HG02763 (cell line): ENCODE data around the gene TH.
"Not testable (repeated sequence)": the region's sequence is repeated elsewhere in the genome, so short reads cannot be mapped to it uniquely, and the experiment has no call there.

Source experiments
- ATAC-seq: cut with Tn5 transposase; IDR thresholded peaks from one replicate; pipeline ENCODE4 v1.9.1; 2021; ENCODE audit warnings: mild to moderate bottlenecking, moderate library complexity; ENCODE audit not compliant: unreplicated experiment

Gene TH

DNA sequence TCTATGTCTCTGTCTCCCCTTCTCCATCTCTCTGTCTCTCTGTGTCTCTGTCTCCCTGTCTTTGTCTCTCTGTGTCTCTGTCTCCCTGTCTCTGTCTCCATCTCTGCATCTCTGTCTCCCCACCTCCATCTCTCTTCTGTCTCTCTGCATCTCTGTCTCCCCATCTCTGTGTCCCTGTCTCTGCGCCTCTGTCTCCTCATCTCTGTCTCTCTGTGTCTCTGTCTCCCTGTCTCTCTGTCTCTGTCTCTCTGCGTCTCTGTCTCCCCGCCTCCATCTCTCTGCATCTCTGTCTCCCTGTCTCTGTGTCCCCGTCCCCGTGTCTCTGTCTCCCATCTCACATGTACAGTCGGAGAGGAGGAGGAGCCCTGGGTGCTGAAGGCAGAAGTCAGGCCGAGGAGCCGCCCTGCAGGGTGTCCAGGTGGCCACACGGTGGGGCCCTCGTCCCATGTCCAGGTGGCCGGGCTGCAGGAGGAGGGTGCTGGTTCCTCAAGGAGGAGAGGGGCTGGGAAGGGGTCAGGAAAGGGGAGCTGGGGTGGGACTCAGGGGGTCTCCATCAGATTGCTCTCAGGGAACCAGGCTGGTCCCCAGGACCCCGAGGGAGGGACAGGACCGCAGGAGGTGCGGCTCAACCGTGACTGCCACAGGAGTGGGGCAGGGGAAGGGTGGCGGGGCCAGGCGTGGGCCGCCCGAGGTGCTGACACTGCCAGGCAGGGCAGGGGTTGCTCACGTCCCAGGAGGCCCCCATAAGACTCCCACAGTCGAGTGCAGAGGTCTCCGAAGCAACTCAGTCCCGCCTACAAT lies 25.6 kb upstream of the TH start:
- ATAC-seq: no peak

DNA sequence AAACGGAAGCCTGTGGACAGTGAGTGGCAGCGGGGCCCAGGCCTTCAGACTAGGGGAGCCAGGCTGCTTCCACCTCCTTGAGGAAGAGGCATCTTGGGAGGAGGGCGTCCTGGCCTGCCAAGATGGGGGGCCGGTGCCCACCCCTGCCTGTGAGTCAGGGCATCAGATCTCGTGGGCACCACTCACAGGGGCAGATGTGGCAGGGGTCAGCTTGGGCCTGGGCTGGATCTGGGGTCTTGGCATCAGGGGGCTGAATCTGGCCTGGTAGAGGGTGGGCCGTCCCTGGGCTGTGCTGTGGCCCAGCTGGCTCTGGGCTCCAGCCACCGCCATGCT lies 24.1 kb upstream of the TH start:
- no peak for ATAC-seq

DNA sequence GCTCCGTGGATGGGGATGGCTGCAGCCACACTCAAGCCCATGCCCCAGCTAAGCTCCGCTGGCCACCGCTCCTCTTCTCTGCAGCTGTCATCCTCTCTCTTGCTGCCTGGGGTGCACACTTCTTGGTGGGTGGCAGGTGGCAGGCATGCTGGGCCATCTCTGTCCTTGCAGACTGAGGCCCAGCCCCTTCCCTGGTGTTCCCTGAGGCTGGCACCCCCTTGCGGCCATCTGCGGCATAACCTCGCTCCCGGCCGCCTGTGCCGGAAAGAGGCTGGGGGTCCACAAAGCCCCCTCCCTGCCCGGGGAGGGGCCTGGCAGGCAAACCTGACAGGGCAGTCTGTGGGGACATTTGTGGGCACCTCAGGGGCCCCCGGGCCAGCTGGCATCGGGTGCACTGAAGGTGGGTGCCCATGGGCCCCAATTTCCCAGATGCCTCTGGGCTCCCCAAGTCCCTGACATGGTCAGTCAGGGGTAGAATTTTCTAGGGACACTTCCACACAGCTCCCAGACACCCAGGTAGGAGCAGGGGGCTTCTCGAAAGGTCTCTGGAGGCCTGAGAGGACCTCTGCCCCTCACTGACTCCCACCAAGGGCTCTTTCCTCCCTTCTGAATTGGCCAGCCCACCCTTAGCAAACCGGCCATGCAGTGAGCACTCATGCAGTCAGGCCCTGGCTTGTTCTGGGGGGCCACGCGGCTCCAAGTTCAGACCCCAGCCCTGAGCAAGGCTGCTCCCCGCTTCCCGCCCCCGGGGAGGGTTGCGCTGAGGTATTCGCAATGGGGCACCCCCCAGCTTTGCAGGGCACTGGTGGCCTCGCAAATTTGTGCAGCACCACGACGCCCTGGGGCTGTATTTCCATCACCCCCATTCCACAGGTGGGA lies 23.5 kb upstream of the TH start:
- no peak for ATAC-seq

DNA sequence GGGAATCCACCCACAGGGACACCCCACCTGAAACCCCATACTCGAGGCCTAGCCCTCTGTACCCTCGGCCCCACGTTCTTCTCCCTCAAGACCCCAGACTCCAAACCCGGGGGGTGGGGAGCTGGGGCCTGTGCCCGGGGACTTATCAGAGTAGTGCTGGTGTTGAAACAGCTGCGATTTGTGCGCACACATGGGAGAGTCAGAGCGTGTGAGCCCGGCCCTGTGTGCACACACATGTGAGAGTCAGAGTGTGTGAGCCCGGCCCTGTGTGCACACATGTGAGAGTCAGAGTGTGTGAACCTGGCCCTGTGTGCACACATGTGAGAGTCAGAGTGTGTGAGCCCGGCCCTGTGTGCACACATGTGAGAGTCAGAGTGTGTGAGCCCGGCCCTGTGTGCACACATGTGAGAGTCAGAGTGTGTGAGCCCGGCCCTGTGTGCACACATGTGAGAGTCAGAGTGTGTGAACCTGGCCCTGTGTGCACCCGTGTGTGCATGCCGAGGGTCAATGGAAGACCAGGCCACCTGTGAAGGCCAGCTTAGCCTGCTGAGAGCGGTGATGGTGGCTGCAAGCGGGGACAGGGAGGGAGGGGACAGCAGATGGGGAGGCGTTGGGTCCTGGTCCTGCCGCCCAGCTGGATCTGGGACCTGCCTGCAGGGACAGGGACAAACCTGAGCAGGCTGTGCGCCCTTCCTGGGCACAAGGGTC lies 22.4 kb upstream of the TH start:
- not testable (repeated sequence) for ATAC-seq

DNA sequence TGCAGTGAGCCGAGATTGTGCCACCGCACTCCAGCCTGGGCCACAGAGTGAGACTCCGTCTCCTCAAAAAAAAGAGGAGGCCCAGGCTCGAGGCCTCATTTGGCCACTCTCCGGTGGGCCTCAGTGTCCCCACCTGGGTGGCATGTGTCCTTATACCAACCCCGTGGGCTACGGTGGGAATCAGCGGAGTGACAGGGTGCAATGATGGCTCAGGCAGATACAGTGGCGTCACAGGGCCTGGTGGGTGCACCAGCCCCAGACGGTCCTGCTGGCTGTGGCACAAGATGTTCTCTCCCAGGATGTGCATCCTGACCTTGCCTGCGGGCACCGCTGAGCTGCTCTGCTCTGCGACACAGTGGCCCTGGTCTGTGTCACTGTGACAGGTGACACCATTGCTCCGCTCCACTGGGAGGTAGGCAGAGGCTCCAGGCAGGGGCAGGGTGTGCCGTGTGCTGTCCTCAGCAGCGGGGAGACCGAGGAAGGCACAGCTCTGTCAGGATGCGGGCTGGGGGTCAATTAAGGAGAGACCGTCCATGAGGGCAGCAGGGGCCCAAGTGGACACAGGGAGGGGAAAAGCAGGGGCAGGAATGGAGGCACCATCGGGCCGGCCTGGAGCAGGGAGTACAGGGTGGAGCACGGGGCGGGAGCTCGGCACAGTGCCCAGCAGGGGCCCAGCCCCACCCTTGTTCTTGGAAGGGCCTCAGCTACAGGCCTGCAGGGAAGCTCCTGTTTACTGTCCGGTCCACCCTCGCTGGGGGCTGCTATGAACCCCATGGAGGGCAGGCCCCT lies 21.7 kb upstream of the TH start:
- ATAC-seq: no peak

DNA sequence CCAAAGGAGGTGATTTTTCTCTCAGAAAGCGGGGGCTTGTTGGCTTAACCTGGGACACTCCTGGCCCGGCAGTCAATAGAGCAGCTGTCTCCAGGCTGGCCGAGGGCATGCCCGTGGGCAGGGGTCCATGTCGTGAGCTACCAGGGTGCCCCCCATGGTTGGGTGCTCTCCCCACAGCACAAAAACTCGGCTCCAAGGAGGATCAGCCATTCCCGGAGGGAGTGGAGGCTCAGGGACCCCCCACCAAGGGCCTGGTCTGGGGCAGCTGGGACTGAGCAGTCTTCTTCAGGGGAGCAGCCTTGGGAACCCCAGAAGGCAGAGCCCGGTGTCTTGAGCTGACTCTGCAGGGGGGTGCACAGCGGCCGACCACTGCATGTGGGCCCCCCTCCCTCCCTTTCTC lies 20.8 kb upstream of the TH start:
- ATAC-seq: no peak

DNA sequence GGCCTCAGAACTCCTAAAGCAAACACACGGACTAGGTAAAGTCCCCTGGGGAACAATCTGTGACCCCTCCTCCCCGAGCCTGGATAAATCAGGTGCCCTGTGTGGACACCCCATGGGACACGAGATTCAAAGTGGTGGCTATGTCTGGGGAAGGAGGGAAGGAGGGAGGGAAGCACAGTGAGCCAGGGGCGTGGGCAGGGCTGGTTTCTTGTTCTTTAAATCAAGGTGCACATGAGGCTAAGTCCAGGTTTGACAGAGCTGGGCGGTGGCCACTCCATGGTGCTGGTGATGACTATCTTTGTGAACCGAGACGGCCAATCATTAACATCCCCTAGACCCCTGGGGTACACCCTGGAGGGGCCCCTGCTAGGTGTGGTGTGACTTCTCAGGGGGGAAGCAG lies 20.3 kb upstream of the TH start:
- ATAC-seq: no peak

DNA sequence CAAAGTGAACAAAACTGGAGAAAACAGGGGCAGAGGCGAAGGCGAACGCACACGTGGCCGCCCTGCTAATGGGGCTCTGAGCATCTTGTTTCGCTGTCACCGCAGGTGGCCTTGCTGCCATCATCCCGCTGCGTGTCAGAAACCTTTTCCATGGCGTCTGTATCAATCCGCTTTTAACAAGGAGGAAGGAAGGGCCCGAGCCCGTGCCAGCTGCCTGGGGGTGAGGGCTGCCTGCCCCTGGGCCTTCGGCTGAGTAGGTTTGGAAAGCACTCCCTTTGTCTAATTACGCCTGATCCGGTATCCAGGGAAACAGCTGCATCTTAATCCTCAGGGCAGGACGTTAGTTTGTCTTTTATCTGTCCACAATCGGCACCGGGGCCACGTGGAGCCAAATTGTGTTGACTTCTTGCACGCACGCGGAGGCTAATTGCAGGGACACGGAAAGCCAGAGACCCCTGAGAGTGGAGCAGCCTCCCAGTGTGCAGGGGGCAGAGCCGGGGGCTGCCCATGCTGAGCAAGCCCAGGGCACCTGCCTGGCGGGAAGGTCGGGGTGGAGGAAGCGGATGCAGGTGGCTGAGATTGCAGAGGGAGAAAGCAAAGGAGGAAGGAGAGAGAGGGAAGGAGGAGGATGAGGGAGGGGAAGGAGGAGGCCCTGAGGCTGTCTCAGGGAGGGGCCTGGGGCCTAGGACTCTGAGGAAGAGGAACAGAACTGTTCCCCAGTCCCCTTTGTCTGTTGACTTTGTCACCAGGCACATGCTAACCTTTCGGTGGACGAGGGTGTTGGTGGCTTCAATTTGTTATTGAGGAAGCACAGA lies 19.2 kb upstream of the TH start:
- ATAC-seq: no peak

DNA sequence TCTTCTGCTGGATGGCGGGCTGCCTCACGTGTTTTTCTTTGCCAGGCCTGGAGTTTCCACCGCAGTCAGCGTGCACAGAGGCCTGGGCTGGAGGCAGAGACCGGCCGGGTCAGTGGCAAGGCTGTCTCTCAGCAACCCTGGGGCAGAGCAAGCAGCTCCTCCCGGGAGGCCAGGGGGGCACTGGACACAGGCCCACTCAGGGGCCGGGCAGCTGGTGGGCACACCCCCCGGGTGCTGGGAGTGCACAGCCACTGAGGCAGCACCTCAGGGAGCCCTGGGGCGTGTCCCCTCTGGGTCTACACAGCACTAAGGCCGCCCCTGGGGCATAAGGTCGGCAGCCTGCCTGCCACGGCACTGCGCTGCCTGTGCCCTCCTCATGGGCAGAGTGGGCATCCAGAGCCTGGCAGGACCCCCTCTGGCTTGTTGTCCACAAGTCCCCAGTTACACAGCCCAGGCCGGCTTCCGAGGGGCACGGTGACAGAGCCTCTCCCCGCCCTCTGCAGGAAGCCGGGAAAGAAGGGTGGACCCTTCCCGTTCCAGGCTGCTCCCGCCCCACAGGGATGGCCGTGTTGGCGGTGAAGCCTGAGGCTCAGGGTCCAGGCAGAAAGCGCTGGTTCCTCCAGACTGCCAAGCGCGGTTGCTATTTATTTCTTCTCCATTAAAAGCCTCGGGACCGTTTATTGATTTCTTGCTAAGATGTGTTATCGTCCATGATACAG lies 18.5 kb upstream of the TH start:
- no peak for ATAC-seq

DNA sequence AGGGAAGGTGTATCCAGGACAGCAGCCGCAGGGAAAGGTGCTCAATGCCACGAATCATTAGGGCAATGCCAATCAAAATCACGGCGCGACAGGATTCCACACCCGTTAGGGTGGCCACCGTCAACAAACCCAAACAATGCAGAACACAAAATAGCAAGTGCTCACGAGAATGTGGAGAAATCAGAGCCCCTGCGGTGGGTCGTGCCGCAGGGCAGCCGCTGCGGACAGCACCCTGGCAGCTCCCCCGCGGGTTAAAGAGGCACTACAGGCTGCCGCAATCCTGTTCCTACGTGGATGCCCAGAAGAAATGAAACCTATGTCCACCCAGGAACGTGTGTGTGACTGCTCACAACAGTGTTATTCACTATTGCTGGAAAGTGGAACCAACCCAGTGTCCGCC lies 17.1 kb upstream of the TH start:
- no peak for ATAC-seq

DNA sequence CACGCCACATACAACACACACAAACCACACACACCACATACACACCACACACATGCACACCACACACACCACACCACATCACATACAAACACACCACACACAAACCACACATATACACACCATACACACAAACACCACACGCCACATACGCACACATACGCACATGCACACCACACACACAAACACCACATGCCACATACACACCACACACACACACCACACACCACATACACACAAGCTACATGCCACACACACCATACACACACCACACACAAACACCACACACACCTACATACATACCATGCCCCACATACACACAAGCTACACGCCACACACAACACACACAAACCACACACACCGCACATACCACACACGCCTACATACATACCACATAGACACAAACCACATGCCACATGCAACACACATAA lies 15.7 kb upstream of the TH start:
- ATAC-seq: no peak

DNA sequence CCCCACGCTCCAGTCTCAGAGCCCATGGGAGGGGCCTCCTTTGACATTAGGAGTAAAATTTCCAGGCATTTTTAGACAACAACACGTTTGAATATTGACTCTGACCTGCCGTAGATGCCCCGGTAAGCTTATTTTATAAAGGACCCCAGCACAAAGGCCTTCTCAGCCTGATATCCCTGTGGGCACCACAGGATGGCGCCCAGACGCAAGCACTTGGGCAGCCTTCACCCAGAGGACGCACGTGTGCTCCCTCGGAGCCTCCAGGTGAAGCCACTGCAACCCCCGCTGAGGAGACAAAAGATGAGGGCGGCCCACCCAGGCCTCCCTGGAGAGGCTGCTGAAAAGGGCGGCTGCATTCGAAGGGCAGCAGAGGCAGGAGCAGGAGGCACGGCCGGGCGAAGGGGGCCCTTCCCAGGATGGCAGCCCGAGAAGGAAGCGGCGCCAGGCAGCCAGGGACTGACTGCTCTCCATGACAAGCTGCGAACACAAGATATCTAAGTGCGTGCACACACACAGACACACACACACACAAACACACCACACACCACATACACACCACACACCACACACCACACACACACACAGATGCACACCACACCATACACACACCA lies 15.2 kb upstream of the TH start:
- ATAC-seq: no peak

DNA sequence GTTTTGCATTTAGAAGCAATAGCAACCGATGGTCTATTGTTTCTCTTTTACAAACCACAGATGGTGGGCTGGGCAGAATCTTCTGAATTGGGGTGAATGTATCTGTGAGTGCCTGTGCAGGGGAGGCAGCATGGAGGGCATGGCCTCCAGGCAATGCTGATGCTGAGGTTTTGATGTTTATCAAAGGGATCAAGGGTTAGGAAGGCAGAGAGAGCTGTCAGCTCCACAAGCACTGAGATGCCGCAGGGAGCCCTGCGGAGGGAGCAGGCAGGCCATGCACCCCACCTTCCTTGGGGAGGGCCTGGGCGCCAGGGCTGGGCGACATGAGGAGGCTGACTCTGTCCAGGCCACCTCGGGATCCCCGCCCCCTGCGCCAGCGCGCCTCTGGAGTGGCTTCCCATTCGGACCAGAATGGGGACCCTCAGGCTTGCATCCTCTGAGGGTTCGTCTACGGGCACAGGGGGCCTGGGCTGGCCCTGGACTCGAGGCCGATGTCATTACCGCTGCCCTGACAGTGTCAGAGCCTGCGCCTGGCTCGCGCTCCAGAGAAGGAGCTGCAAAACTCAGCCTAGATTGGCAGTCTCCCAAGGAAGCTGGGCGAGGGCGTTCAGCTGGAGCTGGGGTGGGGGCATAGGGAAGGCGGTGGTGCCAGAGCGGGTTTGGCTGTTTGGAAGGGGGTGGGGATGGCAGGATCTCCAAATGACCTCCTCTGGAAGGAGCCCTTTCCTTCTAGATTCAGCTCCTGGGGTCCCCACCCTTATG lies 13.9 kb upstream of the TH start:
- no peak for ATAC-seq

DNA sequence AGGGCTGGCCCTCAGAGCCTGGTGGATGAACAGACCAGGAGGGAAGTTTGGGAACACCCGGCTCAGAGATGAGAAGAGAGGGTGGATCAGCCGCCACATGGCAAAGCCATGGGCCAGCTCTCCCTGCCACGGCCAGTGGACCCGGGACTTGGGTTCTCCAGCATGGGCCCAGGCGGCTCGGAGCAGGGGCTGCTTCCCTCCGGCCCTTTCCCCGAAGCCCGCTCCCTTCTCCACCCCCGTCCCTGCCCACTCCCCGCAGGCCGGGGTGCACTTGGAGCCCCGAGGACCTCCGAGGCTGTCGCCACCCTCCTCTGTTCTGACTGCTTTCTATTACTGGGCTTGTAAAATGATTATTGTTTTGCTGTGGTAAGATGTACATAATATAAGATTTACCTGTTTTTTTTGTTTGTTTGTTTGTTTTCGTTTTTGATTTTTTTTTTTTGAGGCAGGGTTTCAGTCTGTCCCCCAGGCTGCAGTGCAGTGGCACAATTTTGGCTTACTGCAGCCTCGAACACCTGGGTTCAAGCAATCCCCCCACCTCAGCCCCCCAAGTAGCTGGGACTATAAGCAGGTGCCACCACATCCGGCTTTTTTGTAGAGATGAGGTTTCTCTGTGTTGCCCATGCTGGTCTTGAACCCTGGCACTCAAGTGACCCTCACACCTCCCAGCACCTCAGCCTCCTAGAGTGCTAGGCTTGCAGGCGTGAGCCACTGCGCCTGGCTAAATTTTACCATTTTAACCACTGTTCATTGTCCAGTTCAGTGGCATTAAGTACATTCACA lies 11.3 kb upstream of the TH start:
- no peak for ATAC-seq

DNA sequence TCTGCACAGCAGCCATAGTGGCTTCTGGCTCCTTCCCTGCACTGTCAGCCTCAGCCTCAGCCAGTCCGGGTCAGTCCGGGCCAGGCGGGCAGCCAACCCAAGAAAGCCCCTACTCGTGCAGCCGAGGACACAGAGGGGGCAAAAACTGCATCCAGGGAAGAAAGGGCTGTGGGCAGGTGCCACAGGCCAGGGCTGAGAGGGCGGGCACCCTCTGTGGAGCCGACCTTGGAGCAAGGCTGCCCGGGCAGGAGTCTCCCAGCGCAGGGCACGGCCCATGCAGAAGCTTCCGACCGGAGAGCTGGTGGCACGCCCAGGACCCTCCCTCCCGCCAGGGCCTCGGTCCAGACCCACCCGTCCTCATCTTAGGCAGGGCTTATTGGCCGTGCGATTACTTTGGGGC lies 10.5 kb upstream of the TH start:
- no peak for ATAC-seq

DNA sequence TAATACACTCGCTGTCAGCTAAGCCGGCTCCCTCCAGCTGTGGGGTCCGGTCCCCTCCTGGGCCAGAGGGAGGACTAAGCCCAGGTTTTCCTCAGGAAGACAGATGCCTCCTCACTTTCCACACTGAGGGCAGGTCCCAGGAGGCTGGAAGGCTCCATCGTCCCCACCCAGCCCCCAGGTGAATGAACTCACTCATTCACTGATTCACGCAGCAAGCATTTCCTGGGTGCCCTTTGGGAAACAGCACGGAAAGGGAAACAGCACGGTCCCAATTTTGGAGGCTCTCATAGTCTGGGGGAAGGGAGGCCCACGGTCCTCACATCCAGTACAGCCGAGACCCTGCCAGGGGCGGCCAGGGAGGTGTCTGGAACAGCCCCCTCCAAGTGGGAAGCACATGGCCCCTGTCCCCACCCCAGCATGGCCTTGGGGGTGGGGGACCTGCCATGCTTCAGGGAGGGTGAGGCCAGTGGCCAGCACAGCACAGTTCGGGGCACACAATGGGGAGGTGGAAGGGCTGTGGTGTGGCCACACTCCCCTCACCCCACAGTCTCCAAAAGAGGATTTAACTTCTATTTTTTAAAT lies 9.3 kb upstream of the TH start:
- no peak for ATAC-seq

DNA sequence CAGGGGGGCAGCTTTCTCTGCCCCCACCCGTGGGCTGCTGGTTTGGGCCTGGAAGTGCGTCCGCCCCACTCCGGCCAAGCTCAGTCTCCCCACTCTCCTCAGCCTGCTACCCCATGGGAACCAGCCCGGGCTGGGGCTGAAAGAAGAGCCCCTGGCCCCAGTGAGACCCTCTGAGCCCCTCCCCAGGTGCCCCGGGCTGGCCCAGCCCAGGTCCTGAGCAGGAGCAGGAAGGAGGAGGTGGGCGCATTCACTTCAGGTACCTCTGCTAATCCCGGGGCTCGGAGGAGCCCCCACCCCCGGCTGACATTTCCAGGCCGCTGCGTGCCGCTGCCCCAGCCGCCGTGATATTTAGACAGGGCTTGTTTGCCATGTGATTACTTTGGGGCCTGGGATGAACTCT lies 8.7 kb upstream of the TH start:
- ATAC-seq: no peak
